A673 (cell line): ENCODE measurements around the gene GAD2.

Source experiments
- CTCF ChIP-seq: fragments of 300-800, 200-600 bp; sonication (generic); conservative IDR thresholded peaks from 2 replicates; pipeline ENCODE4 v1.5.1; 2017; ENCODE audit warnings: low read depth, mild to moderate bottlenecking, antibody characterized with exemption, low read length, moderate library complexity, mixed read lengths
- EZH2 ChIP-seq: fragments of 200-600 bp; sonication (generic); IDR thresholded peaks from 2 replicates; pipeline ENCODE4 v1.6.1; 2017; ENCODE audit warnings: borderline replicate concordance, low read depth, mild to moderate bottlenecking, mixed read lengths, antibody characterized with exemption, low read length; ENCODE audit not compliant: poor library complexity, severe bottlenecking

DNA sequence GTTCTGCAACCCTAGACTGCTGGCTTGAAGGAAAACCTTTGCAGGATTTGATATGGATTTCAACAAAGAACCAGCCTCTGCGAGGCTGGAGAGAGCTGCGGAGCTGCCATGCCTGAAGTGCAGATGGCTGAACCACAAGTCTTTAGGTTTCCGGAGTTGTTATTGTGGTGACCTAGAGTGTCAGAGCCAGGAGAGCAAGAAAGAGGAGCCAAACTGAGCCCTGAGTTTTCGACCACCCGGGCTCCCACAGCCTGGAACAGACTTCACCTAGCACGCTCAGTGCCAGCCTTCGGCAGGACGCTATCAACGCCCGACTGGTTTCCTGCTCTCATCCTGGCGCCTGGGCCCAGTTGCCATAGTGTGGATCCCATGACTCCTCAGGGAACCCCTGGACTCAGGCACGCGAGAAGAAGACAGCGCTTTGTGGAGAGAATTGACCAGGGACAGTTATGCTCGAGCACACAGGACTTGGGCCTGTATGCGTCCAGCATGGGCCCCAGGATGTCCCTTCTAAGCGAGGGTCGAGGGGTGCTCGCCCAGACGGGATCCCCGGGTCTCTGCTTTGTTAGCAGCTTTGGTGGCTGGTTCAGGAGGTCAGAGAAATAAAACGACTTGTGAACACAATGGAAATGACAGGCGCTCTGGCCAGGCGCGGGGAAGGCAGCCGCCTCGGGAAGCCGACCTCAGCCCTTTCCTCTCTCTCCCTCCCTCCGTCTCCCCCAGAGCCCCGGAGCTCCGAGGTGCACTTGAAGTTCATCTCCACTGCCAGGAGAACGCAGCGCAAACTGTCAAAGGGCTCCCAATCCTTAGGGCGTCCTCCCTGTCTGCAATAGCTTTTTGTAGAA lies 1.8 kb upstream of the GAD2 start:
- TF ChIP-seq CTCF (no peak), EZH2 (no peak)
